ENCODE results near the gene MED13L. TPM values are rescaled to one million over a fixed set of nuclear protein-coding genes. Genes with fewer than 3 reads are reported as not detected.

MED13L gene
- total RNA-seq, 4 donors from 2014 or later, result 158 to 247 (median 166) TPM

DNA sequence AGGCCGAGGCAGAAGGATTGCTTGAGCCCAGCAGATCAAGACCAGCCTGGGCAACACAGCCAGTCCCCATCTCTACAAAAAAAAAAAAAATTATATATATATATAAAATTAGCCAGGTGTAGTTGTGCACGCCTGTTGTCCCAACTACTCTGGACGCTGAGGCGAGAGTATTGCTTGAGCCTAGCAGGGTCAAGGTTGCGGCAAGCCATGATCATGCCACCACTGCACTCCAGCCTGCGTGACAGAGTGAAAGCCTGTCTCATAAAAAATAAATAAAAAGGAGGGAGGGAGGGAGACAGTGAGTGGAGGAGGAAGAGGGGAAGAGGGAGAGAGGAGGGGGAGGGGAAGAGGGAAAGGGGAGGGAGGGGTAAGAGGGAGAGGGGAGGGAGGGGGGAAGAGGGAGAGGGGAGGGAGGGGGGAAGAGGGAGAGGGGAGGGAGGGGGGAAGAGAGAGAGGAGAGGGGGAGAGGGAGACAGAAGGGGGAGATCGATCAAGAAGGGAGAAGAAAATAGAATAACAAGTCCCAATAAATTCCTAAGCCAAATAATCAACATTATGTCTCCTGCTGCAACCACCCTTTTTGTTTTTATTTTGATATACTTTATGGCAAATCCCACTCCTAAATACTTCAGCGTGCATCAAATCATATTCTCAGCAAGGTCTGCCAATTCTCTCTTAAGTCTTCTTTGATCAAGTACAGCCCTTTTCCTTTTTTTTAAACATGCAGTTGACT, 163.9 kb downstream of the MED13L start:
- intact Hi-C loops (cut with DNase I; ENCODE audit: low total_unique reads), result no loop called here
- 85 to 89% methylated on average over 8 of the region's 8 CpGs for WGBS, 2 donors
- no peak for DNase-seq (ENCODE audit: low spot score in 2 of 2)
- TF ChIP-seq CTCF (IDR thresholded peaks at IDR 0.05) (no peak), POLR2A (IDR thresholded peaks at IDR 0.05) (no peak)
- H3K4me3 ChIP-seq (ENCODE audit: low read depth, poor library complexity, severe bottlenecking), result no peak overlapping the region

DNA sequence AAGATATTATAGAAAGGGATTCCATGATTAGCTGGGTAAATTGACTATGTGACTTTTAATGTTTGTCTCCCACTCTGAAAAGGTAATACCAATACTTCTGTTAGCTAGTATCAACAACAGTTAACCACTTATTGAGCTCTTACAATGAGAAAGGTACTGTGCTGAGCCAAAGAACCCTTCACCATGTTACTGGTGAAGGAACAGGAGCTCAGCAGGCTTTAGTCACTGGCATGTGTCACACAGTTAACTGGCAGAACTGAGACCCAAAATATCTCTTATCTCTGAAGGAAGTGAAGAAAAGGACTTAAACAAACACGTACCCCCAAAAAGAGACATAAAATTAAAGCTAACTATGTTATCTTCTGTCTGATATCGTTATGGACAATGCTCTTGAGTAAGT, 170.6 kb downstream of the MED13L start:
- intact Hi-C loops (cut with DNase I; ENCODE audit: low total_unique reads), result no loop called here
- H3K4me3 ChIP-seq (ENCODE audit: low read depth, poor library complexity, severe bottlenecking), result no peak overlapping the region
- no peak for TF ChIP-seq POLR2A (IDR thresholded peaks at IDR 0.05)
- no peak for TF ChIP-seq CTCF (IDR thresholded peaks at IDR 0.05)
- DNase-seq (ENCODE audit: low spot score in 2 of 2), result no peak
- 89 to 92% methylated on average over 2 of the region's 2 CpGs for WGBS, 2 donors

DNA sequence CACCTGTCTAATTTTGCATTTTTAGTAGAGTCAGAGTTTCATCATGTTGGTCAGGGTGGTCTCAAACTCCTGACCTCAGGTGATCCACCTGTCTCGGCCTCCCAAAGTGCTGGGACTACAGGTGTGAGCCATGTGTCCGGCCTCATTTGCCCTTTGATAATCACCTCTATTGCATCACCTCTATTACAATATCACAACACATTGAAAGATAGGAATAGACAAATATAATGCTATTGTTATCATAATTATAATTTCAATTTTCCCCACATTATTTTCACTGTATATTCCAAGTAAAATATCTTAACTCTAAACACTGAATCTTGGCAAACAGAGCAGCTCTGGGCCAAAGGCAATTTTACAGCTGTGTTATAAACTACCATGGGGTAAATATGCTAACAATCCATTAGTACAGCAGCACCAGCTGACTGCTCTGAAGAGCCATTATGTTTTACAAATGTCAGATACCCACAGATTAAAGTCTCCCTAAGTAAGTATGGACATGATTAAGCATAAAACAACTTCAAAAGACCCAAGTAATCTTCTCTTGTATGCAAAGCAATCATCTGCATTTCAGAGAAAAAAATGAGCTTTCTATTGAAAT, 173.2 kb downstream of the MED13L start:
- TF ChIP-seq CTCF (IDR thresholded peaks at IDR 0.05), result no peak
- TF ChIP-seq POLR2A (IDR thresholded peaks at IDR 0.05), result no peak
- DNase-seq (ENCODE audit: low spot score in 2 of 2), result no peak
- WGBS, 2 donors, result 90 to 95% methylated on average over 2 of the region's 2 CpGs
- H3K4me3 ChIP-seq (ENCODE audit: low read depth, poor library complexity, severe bottlenecking), result no peak overlapping the region
- intact Hi-C loops (cut with DNase I; ENCODE audit: low total_unique reads), result no loop called here

DNA sequence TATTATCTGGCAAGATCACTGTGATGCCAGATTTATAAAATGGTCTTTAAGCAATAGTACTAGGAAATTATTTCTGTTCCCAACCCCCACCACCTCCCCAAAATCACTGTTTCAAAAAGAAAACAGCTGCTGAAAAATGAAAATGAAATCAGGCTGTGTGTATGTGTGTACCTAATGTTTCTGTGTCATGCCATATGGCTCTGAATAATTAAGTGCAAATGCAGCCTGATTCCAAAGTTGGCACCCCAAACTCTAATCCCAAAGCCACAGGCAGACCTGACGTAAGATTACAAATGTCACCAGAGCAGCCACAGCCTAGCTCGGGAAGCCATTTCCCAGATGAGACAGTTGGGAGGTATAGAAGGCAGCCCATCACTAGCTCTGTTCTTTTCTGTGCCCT, 175.5 kb downstream of the MED13L start:
- 55 to 71% methylated on average over 2 of the region's 2 CpGs for WGBS, 2 donors
- TF ChIP-seq POLR2A (IDR thresholded peaks at IDR 0.05), result no peak
- TF ChIP-seq CTCF (IDR thresholded peaks at IDR 0.05), result no peak
- H3K4me3 ChIP-seq (ENCODE audit: low read depth, poor library complexity, severe bottlenecking), result no peak overlapping the region
- intact Hi-C loops (cut with DNase I; ENCODE audit: low total_unique reads), result no loop called here
- no peak for DNase-seq (ENCODE audit: low spot score in 2 of 2)

DNA sequence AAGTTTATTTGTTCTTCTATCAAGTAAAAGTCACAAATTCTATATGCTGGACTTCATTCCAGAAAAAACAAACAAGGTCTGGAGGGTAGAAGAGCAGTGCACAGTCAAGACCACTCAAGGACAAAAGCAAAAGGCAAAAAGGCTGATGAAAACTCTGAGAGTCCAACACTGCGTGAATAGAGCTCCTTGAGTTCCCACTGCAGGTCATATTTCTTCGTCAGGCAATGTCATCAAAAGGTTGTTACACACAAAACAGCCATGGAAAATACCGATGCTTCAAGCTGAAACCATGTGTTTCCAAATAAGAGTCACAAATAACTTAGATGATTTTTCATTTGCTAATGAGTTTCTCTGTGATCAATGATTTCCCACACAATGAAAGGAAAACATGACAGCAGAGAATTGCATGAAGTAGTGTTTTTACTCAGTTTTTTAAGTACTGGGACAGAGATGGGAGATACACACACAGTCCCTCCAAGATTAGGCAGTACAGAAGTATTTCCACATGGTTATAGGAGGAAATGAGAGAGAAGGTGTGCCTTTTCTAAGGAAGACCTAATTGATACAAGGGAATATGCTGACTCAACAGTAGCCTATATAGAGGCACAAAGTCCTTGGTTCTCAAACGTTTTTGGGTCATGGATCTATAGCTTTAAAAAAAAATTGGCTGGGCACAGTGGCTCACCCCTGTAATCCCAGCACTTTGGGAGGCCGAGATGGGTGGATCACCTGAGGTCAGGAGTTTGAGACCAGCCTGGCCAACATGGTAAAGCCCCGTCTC, 177.7 kb downstream of the MED13L start:
- intact Hi-C loops (cut with DNase I; ENCODE audit: low total_unique reads), result no loop called here
- H3K4me3 ChIP-seq (ENCODE audit: low read depth, poor library complexity, severe bottlenecking), result no peak overlapping the region
- TF ChIP-seq CTCF (IDR thresholded peaks at IDR 0.05) (no peak), POLR2A (IDR thresholded peaks at IDR 0.05) (no peak)
- no peak for DNase-seq (ENCODE audit: low spot score in 2 of 2)
- 77% methylated on average over 6 of the region's 6 CpGs for WGBS, 2 donors

All from lower leg skin (tissue), 4 donors.